MM.1S (cell line): Measurements from ENCODE around the gene SLC44A5.

Experiments used
- DNase-seq: peaks from one replicate; pipeline ENCODE4 v3.0.0-alpha.2; 2015
- H2AFZ ChIP-seq: fragments of 300-600 bp; sonication (generic); 2 replicates; pipeline ENCODE4 v1.6.0; 2016; ENCODE audit warnings: antibody characterized with exemption, low read length
- H3F3A ChIP-seq: fragments of 300-600 bp; sonication (generic); 2 replicates; pipeline ENCODE4 v1.6.1; 2016; ENCODE audit warnings: mild to moderate bottlenecking, antibody characterized with exemption, low read length, moderate library complexity, mixed read lengths; ENCODE audit not compliant: insufficient read depth
- H3K27ac ChIP-seq: fragments of 300-600 bp; sonication (generic); 2 replicates; pipeline ENCODE4 v1.5.1; 2016; ENCODE audit warnings: mild to moderate bottlenecking, low read length
- H3K27me3 ChIP-seq: fragments of 300-600 bp; sonication (generic); replicated peaks from 2 replicates; pipeline ENCODE4 v1.6.0; 2016; ENCODE audit warnings: low read length; ENCODE audit not compliant: insufficient read depth
- H3K36me3 ChIP-seq: fragments of 300-600 bp; sonication (generic); replicated peaks from 2 replicates; pipeline ENCODE4 v1.6.1; 2016; ENCODE audit warnings: mild to moderate bottlenecking, low read length, mixed read lengths; ENCODE audit not compliant: insufficient read depth
- H3K4me1 ChIP-seq: fragments of 300-600 bp; sonication (generic); 2 replicates; pipeline ENCODE4 v1.6.1; 2016; ENCODE audit warnings: low read length, mixed read lengths
- H3K4me2 ChIP-seq: fragments of 300-600 bp; sonication (generic); 2 replicates; pipeline ENCODE4 v1.6.0; 2016; ENCODE audit warnings: low read depth, low read length
- H3K4me3 ChIP-seq: fragments of 300-600 bp; sonication (generic); 2 replicates; pipeline ENCODE4 v1.5.1; 2016; ENCODE audit warnings: low read length, mixed read lengths
- H3K79me2 ChIP-seq: fragments of 300-600 bp; sonication (generic); 2 replicates; pipeline ENCODE4 v1.6.1; 2016; ENCODE audit warnings: mixed run types, low read length, mixed read lengths
- H3K9ac ChIP-seq: fragments of 300-600 bp; sonication (generic); 2 replicates; pipeline ENCODE4 v1.6.1; 2016; ENCODE audit warnings: low read length, mixed read lengths
- H3K9me2 ChIP-seq: fragments of 300-600 bp; sonication (generic); replicated peaks from 2 replicates; pipeline ENCODE4 v1.6.1; 2016; ENCODE audit warnings: mild to moderate bottlenecking, low read length, mixed read lengths; ENCODE audit not compliant: insufficient read depth
- H3K9me3 ChIP-seq: fragments of 300-600 bp; sonication (generic); replicated peaks from 2 replicates; pipeline ENCODE4 v1.6.1; 2016; ENCODE audit warnings: mild to moderate bottlenecking, low read length, mixed read lengths; ENCODE audit not compliant: insufficient read depth
- H4K20me1 ChIP-seq: fragments of 300-600 bp; sonication (generic); 2 replicates; pipeline ENCODE4 v1.6.1; 2016; ENCODE audit warnings: mild to moderate bottlenecking, low read length, moderate library complexity, mixed read lengths; ENCODE audit not compliant: insufficient read depth
- EZH2 ChIP-seq: fragments of 300-600 bp; sonication (generic); optimal IDR thresholded peaks from 2 replicates; pipeline ENCODE3; 2017; ENCODE audit warnings: low read depth, mild to moderate bottlenecking, antibody characterized with exemption, low read length, mixed read lengths
- EZH2phosphoT487 ChIP-seq: fragments of 300-600 bp; sonication (generic); IDR thresholded peaks from 2 replicates; pipeline ENCODE4 v1.6.1; 2018; ENCODE audit warnings: antibody characterized with exemption, low read length
- TF ChIP-seq, protein P1 (sequence below): fragments of 300-600 bp; sonication (generic); IDR thresholded peaks from 2 replicates; pipeline ENCODE4 v1.5.1; 2016; ENCODE audit warnings: antibody characterized with exemption, low read length, mixed read lengths

Gene SLC44A5

DNA sequence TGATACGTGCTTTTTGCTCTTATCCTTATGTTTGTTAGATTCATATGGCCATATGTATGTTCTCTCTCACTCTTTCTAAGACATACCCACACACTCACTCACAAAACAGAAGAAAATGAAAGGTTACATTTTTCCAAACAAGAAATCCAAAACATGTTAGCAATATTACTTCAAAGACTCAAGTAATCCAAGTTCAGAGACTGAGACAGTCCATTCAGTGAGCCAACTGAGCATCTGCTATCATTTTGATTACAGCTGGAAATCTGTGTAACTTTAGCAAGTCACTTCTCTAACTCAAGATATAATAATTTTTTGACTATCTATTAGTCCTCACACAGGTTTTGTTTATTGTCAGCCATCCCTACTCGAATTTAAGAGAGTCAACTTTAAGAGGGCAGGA, 257.9 kb downstream of the SLC44A5 start:
- no peak for DNase-seq
- Histone ChIP-seq H3K4me2 (no peak overlapping the region), H3K4me1 (no peaks in the 10 kb centered on the region), H3K9ac (no peak overlapping the region), H3K9me2 (no peaks in the 10 kb centered on the region), H3K9me3 (no peaks in the 10 kb centered on the region), H3K27ac (no peak overlapping the region), H3K4me3 (no peak overlapping the region), H3F3A (no peaks in the 10 kb centered on the region), H3K27me3 (no peaks in the 10 kb centered on the region), H3K79me2 (no peaks in the 10 kb centered on the region), H2AFZ (no peak overlapping the region), H3K36me3 (no peaks in the 10 kb centered on the region), H4K20me1 (no peaks in the 10 kb centered on the region)
- TF ChIP-seq EZH2phosphoT487 (no peak), EZH2 (no peak)
- TF ChIP-seq, protein P1, sequence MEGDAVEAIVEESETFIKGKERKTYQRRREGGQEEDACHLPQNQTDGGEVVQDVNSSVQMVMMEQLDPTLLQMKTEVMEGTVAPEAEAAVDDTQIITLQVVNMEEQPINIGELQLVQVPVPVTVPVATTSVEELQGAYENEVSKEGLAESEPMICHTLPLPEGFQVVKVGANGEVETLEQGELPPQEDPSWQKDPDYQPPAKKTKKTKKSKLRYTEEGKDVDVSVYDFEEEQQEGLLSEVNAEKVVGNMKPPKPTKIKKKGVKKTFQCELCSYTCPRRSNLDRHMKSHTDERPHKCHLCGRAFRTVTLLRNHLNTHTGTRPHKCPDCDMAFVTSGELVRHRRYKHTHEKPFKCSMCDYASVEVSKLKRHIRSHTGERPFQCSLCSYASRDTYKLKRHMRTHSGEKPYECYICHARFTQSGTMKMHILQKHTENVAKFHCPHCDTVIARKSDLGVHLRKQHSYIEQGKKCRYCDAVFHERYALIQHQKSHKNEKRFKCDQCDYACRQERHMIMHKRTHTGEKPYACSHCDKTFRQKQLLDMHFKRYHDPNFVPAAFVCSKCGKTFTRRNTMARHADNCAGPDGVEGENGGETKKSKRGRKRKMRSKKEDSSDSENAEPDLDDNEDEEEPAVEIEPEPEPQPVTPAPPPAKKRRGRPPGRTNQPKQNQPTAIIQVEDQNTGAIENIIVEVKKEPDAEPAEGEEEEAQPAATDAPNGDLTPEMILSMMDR: no peak

- TF ChIP-seq, protein P1: no peak
- no peak for TF ChIP-seq EZH2phosphoT487
- TF ChIP-seq EZH2: no peak
- Histone ChIP-seq H3K9me2 (no peaks in the 10 kb centered on the region; the same call in 1 of the 2 replicates), H3K27ac (no peak overlapping the region), H3K4me1 (no peaks in the 10 kb centered on the region), H3K36me3 (no peaks in the 10 kb centered on the region), H3K4me2 (no peak overlapping the region), H3F3A (no peaks in the 10 kb centered on the region), H3K9ac (no peak overlapping the region), H3K9me3 (no peaks in the 10 kb centered on the region), H3K79me2 (no peaks in the 10 kb centered on the region), H3K4me3 (no peak overlapping the region), H2AFZ (no peak overlapping the region), H4K20me1 (no peaks in the 10 kb centered on the region), H3K27me3 (no peaks in the 10 kb centered on the region)
- DNase-seq: no peak
These were observed 265.2 kb downstream of the SLC44A5 start for GRCh38 chr1:75345538-75346292.

DNA sequence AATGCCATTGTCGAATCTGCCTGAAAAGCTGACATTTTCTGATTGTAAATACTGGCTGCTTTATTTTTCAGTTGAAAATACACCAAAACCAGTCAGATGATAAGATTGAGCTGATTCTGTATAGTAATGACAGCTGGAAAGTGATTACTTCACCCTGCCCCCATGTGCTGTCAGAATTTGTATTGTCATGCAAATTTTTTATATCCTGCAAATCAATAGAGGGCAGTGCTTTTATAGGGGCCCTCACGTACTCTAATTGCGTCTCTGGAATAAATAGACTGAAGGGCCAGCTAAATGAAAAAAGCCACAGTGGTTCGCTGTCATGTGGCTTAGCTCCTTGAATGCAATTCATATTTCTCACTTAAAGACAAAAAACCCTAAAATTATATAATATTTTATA, 268.1 kb downstream of the SLC44A5 start:
- Histone ChIP-seq H3K9me3 (no peaks in the 10 kb centered on the region), H3K27ac (no peak overlapping the region), H4K20me1 (no peaks in the 10 kb centered on the region), H3K9ac (no peak overlapping the region), H3K4me1 (no peaks in the 10 kb centered on the region), H2AFZ (no peak overlapping the region), H3K4me2 (no peak overlapping the region), H3F3A (no peaks in the 10 kb centered on the region), H3K9me2 (no peaks in the 10 kb centered on the region; the same call in 1 of the 2 replicates), H3K27me3 (no peaks in the 10 kb centered on the region), H3K36me3 (no peaks in the 10 kb centered on the region), H3K4me3 (no peak overlapping the region), H3K79me2 (no peaks in the 10 kb centered on the region)
- TF ChIP-seq, protein P1: no peak
- no peak for TF ChIP-seq EZH2
- no peak for TF ChIP-seq EZH2phosphoT487
- DNase-seq: no peak
